Naive thymus-derived CD8-positive, alpha-beta T cell (primary cell): Measurements from ENCODE around the gene ARMC8. TPM values are rescaled to one million over a fixed set of nuclear protein-coding genes. Genes with fewer than 3 reads are reported as not detected.

ENCODE experiments used
- ATAC-seq, 2 donors: fragments of 150-1000 bp; cut with Tn5 transposase in 1 of 2; sonication (Bioruptor Pico), chemical (Tn5 transposase) in 1 of 2; 1 replicate in 1 of 2; 2 replicates in 1 of 2; pipeline ENCODE4 v1.10.0; 2021; ENCODE audit warnings: mild to moderate bottlenecking in 2 of 2, moderate library complexity in 2 of 2
- POLR2A ChIA-PET: fragments of 350-600 bp; sonication (Branson Sonifier 250); formaldehyde crosslinking; loops from one replicate; lab custom pipeline; 2021; ENCODE audit warnings: antibody characterized with exemption; lab: Charles Lee
- DNase-seq, 10 donors: peaks; one replicate each; pipeline versions ENCODE4 v3.0.0 to v3.0.0-alpha.2; 2020 to 2022
- H3K27ac Mint-ChIP-seq, 10 donors: one replicate each; pipeline ENCODE4 v1.8.0; 2020 to 2022; ENCODE audit warnings: mild to moderate bottlenecking in 10 of 10, mixed read lengths in 10 of 10, moderate library complexity in 4 of 10, inconsistent platforms in 1 of 10
- H3K27me3 Mint-ChIP-seq, 5 donors: one replicate each; pipeline ENCODE4 v1.8.0; 2021 to 2022; ENCODE audit warnings: mixed read lengths in 5 of 5
- H3K36me3 Mint-ChIP-seq, 3 donors: one replicate each; pipeline ENCODE4 v1.8.0; 2020 to 2022; ENCODE audit warnings: mixed read lengths in 3 of 3, mild to moderate bottlenecking in 2 of 3, inconsistent platforms in 1 of 3
- H3K4me1 Mint-ChIP-seq, 4 donors: one replicate each; pipeline ENCODE4 v1.8.0; 2021 to 2022; ENCODE audit warnings: mixed read lengths in 4 of 4
- H3K4me3 Mint-ChIP-seq, 10 donors: one replicate each; pipeline ENCODE4 v1.8.0; 2020 to 2022; ENCODE audit warnings: mild to moderate bottlenecking in 10 of 10, mixed read lengths in 10 of 10, moderate library complexity in 6 of 10, inconsistent platforms in 1 of 10
- H3K9me3 Mint-ChIP-seq, 9 donors: one replicate each; pipeline ENCODE4 v1.8.0; 2020 to 2022; ENCODE audit warnings: mixed read lengths in 9 of 9, mild to moderate bottlenecking in 3 of 9, inconsistent platforms in 1 of 9, moderate library complexity in 1 of 9
- polyA plus RNA-seq, 3 donors: library from polyadenylated mRNA; unstranded; fragments of 300-500 nt; fragmentation: Illumina TruSeq; gene quantifications; one replicate each; pipeline ENCODE4 v1.2.3, GENCODE V29; 2021
- total RNA-seq, 8 experiments: library from RNA in 2 of 8; stranded (reverse) in 2 of 8; gene quantifications; one replicate each; pipeline ENCODE4 v1.2.3 and lab custom pipeline; 2021 to 2026

The ARMC8 gene
- total and polyA plus RNA-seq, 5 experiments from 2014 or later: 40.8 to 75.0 (median 55.7) TPM

DNA sequence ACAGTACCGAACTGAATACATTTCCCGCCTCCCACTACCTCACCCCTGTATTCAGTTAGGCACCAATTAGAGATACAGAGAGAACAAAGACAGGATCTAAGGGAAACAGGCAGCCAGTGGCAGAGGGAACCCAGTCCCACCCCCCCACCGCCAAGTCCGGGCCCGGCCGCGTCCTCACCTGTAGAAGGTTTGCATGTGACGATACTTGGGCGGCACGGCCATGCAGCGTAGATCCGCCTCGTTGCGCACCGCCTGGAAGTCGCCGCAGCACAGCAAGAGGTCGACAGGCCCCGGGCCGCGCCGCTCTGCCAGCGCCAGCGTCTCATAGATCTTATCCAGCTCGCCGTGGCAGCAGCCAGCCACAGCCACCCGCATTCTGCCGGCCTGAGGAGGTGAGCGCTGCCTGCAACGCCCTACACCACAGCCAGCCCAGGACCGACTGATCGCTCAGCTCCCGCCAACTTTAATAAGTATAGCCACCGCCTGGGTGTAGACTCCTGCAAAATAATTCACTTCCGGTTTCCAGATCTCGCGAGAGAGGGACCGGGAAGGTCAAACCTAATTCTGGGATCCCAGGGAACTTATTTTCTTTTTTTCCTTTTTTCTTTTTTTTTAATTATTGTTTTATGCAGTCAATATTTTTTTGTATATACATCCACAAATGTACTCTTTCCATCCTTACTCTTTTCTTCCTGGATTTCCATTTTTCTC is 12.5 kb upstream of the ARMC8 start, which contains the start of gene DBR1:
DBR1 (minus strand) TSS at position 501 of the 711 bp plus-strand sequence; CDS start at position 375, 126 bp downstream.
- Mint-ChIP-seq H3K4me1 (peaks cover 10 to 45% (median 37%) of the 10 kb centered on the region in 4 donors), H3K27ac (peak within 1 kb of the TSS; percentile 95 to 99 (median 98)), H3K4me3 (peak within 1 kb of the TSS; percentile 92 to 100 (median 98)), H3K27me3 (no peaks in the 10 kb centered on the region), H3K9me3 (no peaks in the 10 kb centered on the region), H3K36me3 (peaks cover 0 to 31% (median 2%) of the 10 kb centered on the region in 3 donors)
- DNase-seq (peak; percentile 56 to 89 (median 77)), ATAC-seq (peak; percentile 87 to 91)
- POLR2A ChIA-PET: interaction anchor here (1.0 to 5.1 kb wide), 8 partner anchors 8 to 1978 kb away, joined by 3 to 53 read pairs (median 4); partner anchors contain the start of genes ARMC8, COPB2, FAIM and MSL2

- POLR2A ChIA-PET: no interaction called here
- H3K27ac Mint-ChIP-seq: no peak overlapping the region
- no peaks in the 10 kb centered on the region for H3K9me3 Mint-ChIP-seq
- H3K4me1 Mint-ChIP-seq: no peaks in the 10 kb centered on the region
- H3K27me3 Mint-ChIP-seq: peaks cover 0 to 11% (median 1%) of the 10 kb centered on the region in 5 donors
- DNase-seq (peak in 7 of 10 donors; percentile 8 to 68 (median 28)), ATAC-seq (peak; percentile 90 to 95)
- no peak overlapping the region for H3K4me3 Mint-ChIP-seq
- H3K36me3 Mint-ChIP-seq: no peaks in the 10 kb centered on the region
Observed at GRCh38 chr3:138180375-138181029, 6.6 kb upstream of the ARMC8 start.

GRCh38 chr3:138184994-138185393 is 2.1 kb upstream of the ARMC8 start:
- peaks cover 0 to 4% (median 0%) of the 10 kb centered on the region in 3 donors for H3K36me3 Mint-ChIP-seq
- H3K27ac Mint-ChIP-seq: no peak overlapping the region
- H3K4me3 Mint-ChIP-seq: no peak overlapping the region
- DNase-seq: no peak
- H3K27me3 Mint-ChIP-seq: peaks cover 0 to 12% (median 2%) of the 10 kb centered on the region in 5 donors
- ATAC-seq: no peak
- peaks cover 11 to 32% (median 30%) of the 10 kb centered on the region in 4 donors for H3K4me1 Mint-ChIP-seq
- POLR2A ChIA-PET: interaction anchor here (0.6 to 4.2 kb wide), 3 partner anchors 11 to 409 kb away, joined by 4 to 53 read pairs (median 9); partner anchors contain the start of genes CEP70 and DBR1
- no peaks in the 10 kb centered on the region for H3K9me3 Mint-ChIP-seq

- DNase-seq: no peak
- Mint-ChIP-seq H3K4me3 (peak overlapping the region; percentile 53 to 98 (median 94)), H3K9me3 (no peaks in the 10 kb centered on the region), H3K36me3 (peaks cover 0 to 8% (median 0%) of the 10 kb centered on the region in 3 donors), H3K27ac (peak overlapping the region in 8 of 10 donors; percentile 31 to 96 (median 90)), H3K27me3 (peaks cover 0 to 12% (median 2%) of the 10 kb centered on the region in 5 donors), H3K4me1 (peaks cover 15 to 40% (median 39%) of the 10 kb centered on the region in 4 donors)
- POLR2A ChIA-PET: interaction anchor here (0.6 to 4.2 kb wide), 5 partner anchors 12 to 1323 kb away, joined by 3 to 53 read pairs (median 4); partner anchors contain the start of genes CEP70, DBR1 and FAIM
- ATAC-seq: no peak
Observed at GRCh38 chr3:138186221-138186620, 880 bp upstream of the ARMC8 start.

DNA sequence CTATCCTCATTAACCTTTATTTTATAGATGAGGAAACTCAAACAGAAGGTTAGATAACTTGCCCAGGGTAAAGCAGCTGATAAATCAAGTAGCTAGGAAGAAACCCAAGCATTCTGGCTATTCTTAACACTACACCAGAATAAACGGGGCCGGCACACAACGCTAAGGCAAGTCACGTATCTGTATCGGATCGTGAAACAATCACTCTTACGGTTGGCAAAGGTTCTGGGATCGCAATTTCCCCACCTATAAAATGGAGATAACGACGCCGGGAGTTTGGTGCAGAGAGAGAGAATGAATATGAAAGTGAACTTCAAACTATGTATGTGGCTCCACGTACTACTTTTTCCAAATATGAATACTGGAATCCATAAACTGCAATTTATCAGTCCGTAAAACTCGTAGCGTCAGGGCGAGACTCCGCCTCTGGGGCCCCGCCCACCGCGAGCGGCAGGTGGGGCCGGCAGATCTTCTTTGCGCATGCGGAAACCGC is 252 bp upstream of the ARMC8 start:
- DNase-seq (peak in 9 of 10 donors; percentile 83 to 93 (median 87)), ATAC-seq (peak; percentile 91)
- Mint-ChIP-seq H3K27ac (peak overlapping the region; percentile 94 to 100 (median 96)), H3K4me1 (peaks cover 20 to 46% (median 45%) of the 10 kb centered on the region in 4 donors), H3K27me3 (peaks cover 0 to 12% (median 2%) of the 10 kb centered on the region in 5 donors), H3K36me3 (peaks cover 0 to 13% (median 0%) of the 10 kb centered on the region in 3 donors), H3K9me3 (no peaks in the 10 kb centered on the region), H3K4me3 (peak overlapping the region; percentile 93 to 98 (median 96))
- POLR2A ChIA-PET: interaction anchor here (0.6 to 4.2 kb wide), 8 partner anchors 8 to 1324 kb away, joined by 3 to 53 read pairs (median 4); partner anchors contain the start of genes CEP70, DBR1 and FAIM

DNA sequence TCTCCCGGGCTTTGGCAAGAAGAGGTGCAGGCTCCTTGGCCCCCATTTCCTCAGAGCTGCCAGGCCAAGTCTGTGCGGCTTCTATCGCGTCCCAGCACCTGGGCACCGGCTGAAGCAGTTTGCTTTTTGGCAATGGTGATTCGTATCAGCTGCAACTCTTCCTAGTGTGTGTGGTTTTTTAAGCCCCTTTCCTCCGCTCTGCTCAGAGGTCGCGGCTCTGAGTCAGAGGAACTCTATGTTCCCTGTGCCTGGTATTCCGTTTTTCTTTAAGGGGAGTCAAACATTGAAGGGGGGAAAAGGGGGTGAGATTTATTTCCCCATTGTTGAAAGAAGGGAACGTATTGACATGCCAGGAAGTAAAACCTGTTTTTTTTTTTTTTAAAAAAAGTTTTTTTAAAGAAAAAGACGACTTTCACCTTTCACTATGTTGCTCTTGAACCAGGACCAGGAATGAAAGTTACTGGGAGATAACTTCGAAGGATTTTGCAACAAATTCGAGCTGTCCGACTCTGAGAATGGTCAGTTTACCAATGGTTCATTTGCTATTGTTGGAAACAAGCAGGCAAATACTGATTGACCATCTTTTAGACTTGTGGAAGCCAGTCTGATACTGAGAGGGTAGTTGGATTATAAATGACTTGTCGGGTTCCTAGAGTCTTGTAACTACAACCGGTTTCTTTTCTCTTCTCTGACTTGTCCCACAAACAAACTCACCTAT is 1.1 kb downstream of the ARMC8 start:
- H3K27me3 Mint-ChIP-seq: peaks cover 0 to 12% (median 2%) of the 10 kb centered on the region in 5 donors
- peaks cover 0 to 17% (median 0%) of the 10 kb centered on the region in 3 donors for H3K36me3 Mint-ChIP-seq
- ATAC-seq: peak in 1 of 2 donors; percentile 28
- DNase-seq: peak in 3 of 10 donors; percentile 22 to 30 (median 23)
- H3K4me1 Mint-ChIP-seq: peaks cover 20 to 49% (median 46%) of the 10 kb centered on the region in 4 donors
- H3K4me3 Mint-ChIP-seq: peak overlapping the region; percentile 93 to 98 (median 96)
- H3K9me3 Mint-ChIP-seq: no peaks in the 10 kb centered on the region
- peak overlapping the region; percentile 84 to 100 (median 96) for H3K27ac Mint-ChIP-seq
- POLR2A ChIA-PET: interaction anchor here (0.7 to 4.2 kb wide), 5 partner anchors 9 to 35 kb away, joined by 3 to 53 read pairs (median 5); partner anchors contain the start of gene DBR1

GRCh38 chr3:138195481-138195880 is 8.4 kb downstream of the ARMC8 start:
- Mint-ChIP-seq H3K9me3 (no peaks in the 10 kb centered on the region), H3K4me3 (no peak overlapping the region), H3K36me3 (peaks cover 0 to 32% (median 8%) of the 10 kb centered on the region in 3 donors), H3K27ac (no peak overlapping the region), H3K27me3 (no peaks in the 10 kb centered on the region), H3K4me1 (peaks cover 17 to 56% (median 54%) of the 10 kb centered on the region in 4 donors)
- ATAC-seq (no peak), DNase-seq (no peak)
- POLR2A ChIA-PET: no interaction called here

- H3K4me3 Mint-ChIP-seq: no peak overlapping the region
- H3K4me1 Mint-ChIP-seq: peaks cover 14 to 55% (median 53%) of the 10 kb centered on the region in 4 donors
- POLR2A ChIA-PET: no interaction called here
- no peaks in the 10 kb centered on the region for H3K9me3 Mint-ChIP-seq
- no peak for DNase-seq
- H3K36me3 Mint-ChIP-seq: peaks cover 0 to 27% (median 8%) of the 10 kb centered on the region in 3 donors
- no peaks in the 10 kb centered on the region for H3K27me3 Mint-ChIP-seq
- H3K27ac Mint-ChIP-seq: no peak overlapping the region
- no peak for ATAC-seq
Observed at GRCh38 chr3:138196023-138196422, 8.9 kb downstream of the ARMC8 start.

DNA sequence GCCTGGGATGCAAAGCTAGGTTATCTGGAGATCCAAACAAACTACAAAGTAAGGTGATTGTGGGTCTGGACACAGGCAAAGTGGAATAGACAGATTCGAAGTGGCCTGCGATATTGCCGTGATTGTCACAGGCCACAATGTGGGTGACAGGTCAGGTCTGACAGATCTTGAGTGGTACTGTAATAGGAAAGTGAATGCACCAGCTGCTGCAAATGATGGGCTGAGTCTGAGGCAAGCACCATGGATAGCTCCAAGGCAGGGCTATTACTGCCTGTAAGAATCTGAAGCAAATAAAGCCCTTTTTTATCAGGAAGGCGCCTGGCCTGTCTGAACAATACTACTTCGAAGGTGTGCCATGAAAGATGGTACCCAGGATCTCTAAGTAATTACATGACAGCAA is 10.0 kb downstream of the ARMC8 start:
- no peaks in the 10 kb centered on the region for H3K27me3 Mint-ChIP-seq
- peaks cover 9 to 57% (median 52%) of the 10 kb centered on the region in 4 donors for H3K4me1 Mint-ChIP-seq
- ATAC-seq (no peak), DNase-seq (no peak)
- POLR2A ChIA-PET: interaction anchor here (1.3 kb wide), 1 partner anchor 10 kb away, joined by 5 read pairs; the partner anchor contains the start of gene ARMC8
- no peak overlapping the region for H3K4me3 Mint-ChIP-seq
- peaks cover 0 to 22% (median 8%) of the 10 kb centered on the region in 3 donors for H3K36me3 Mint-ChIP-seq
- H3K9me3 Mint-ChIP-seq: no peaks in the 10 kb centered on the region
- peak overlapping the region in 1 of 10 donors; percentile 14 for H3K27ac Mint-ChIP-seq

GRCh38 chr3:138197524-138197923 is 10.4 kb downstream of the ARMC8 start:
- Mint-ChIP-seq H3K9me3 (no peaks in the 10 kb centered on the region), H3K27ac (no peak overlapping the region), H3K4me1 (peaks cover 9 to 60% (median 55%) of the 10 kb centered on the region in 4 donors), H3K27me3 (no peaks in the 10 kb centered on the region), H3K4me3 (no peak overlapping the region), H3K36me3 (peaks cover 0 to 18% (median 8%) of the 10 kb centered on the region in 3 donors)
- POLR2A ChIA-PET: interaction anchor here (1.3 kb wide), 1 partner anchor 10 kb away, joined by 5 read pairs; the partner anchor contains the start of gene ARMC8
- no peak for DNase-seq
- ATAC-seq: no peak

DNA sequence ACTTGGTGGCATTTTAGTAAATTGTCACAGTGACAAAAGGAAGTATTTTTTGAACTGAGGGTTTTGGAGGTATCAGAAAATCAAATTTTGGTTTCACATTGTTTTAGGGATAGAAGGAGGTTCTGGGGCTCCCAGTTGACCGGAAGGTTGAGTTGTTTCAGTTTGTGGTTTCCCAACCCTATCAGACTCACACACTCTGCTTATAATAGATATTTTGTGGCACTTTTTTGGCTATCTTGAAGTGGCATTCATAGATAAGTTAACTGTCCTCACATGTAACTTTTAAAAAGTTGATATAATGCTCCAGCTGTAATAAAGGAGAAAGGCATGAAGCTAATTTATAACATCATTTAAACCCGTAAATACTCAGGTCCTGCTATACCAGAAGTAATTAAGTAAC is 12.8 kb downstream of the ARMC8 start:
- Mint-ChIP-seq H3K36me3 (peaks cover 0 to 18% (median 8%) of the 10 kb centered on the region in 3 donors), H3K27me3 (no peaks in the 10 kb centered on the region), H3K4me1 (peaks cover 20 to 73% (median 71%) of the 10 kb centered on the region in 4 donors), H3K4me3 (peak overlapping the region in 1 of 10 donors; percentile 22), H3K9me3 (no peaks in the 10 kb centered on the region), H3K27ac (peak overlapping the region in 2 of 10 donors; percentile 9 to 57)
- POLR2A ChIA-PET: no interaction called here
- DNase-seq (no peak), ATAC-seq (no peak)
